WTC11 (cell line): Measurements from ENCODE around the gene ARHGAP22.

Experiments
- ATF1 ChIP-seq: sonication (generic); formaldehyde crosslinking; IDR thresholded peaks from 2 replicates; pipeline ENCODE4 v1.8.1; 2023; ENCODE audit warnings: mild to moderate bottlenecking, moderate library complexity, missing genetic modification reagents
- CREB1 ChIP-seq: sonication (generic); formaldehyde crosslinking; IDR thresholded peaks from 2 replicates; pipeline ENCODE4 v1.8.0; 2023; ENCODE audit warnings: mild to moderate bottlenecking, missing genetic modification reagents
- CTCF ChIP-seq: fragments of 200-600 bp; IDR thresholded peaks from 2 replicates; pipeline ENCODE4 v1.8.0; 2022; ENCODE audit warnings: antibody characterized with exemption
- E2F4 ChIP-seq: sonication (generic); formaldehyde crosslinking; IDR thresholded peaks from 2 replicates; pipeline ENCODE4 v1.8.1; 2022; ENCODE audit warnings: low read depth, mild to moderate bottlenecking, moderate library complexity, missing genetic modification reagents, borderline replicate concordance
- FOXK1 ChIP-seq: sonication (generic); formaldehyde crosslinking; IDR thresholded peaks from 2 replicates; pipeline ENCODE4 v1.8.0; 2022; ENCODE audit warnings: mild to moderate bottlenecking, moderate library complexity, missing genetic modification reagents
- HMGXB4 ChIP-seq: sonication (generic); formaldehyde crosslinking; IDR thresholded peaks from 2 replicates; pipeline ENCODE4 v1.8.1; 2023; ENCODE audit warnings: mild to moderate bottlenecking, moderate library complexity, missing genetic modification reagents
- IRF1 ChIP-seq: sonication (generic); formaldehyde crosslinking; IDR thresholded peaks from 2 replicates; pipeline ENCODE4 v1.8.0; 2023; ENCODE audit warnings: missing genetic modification reagents
- KAT7 ChIP-seq: sonication (generic); formaldehyde crosslinking; IDR thresholded peaks from 2 replicates; pipeline ENCODE4 v1.8.1; 2023; ENCODE audit warnings: missing genetic modification reagents, mild to moderate bottlenecking, borderline replicate concordance
- MAX ChIP-seq: sonication (generic); formaldehyde crosslinking; IDR thresholded peaks from 2 replicates; pipeline ENCODE4 v1.8.0; 2022; ENCODE audit warnings: mild to moderate bottlenecking, missing genetic modification reagents
- ZBTB43 ChIP-seq: sonication (generic); formaldehyde crosslinking; IDR thresholded peaks from 2 replicates; pipeline ENCODE4 v1.8.1; 2023; ENCODE audit warnings: mild to moderate bottlenecking, missing genetic modification reagents
- ZNF121 ChIP-seq: sonication (generic); formaldehyde crosslinking; IDR thresholded peaks from 2 replicates; pipeline ENCODE4 v1.8.0; 2023; ENCODE audit warnings: missing genetic modification reagents
- ZNF423 ChIP-seq: fragments of 250-450 bp; sonication (Bioruptor Pico); IDR thresholded peaks from 2 replicates; pipeline ENCODE4 v2.1.2; 2022; ENCODE audit warnings: mild to moderate bottlenecking, moderate library complexity

GRCh38 chr10:48555310-48556042 is 49.4 kb downstream of the ARHGAP22 start:
- TF ChIP-seq ZBTB43 (no peak), E2F4 (CRISPR knock-in tag) (no peak), CTCF (no peak), ATF1 (no peak), IRF1 (CRISPR knock-in tag) (no peak), MAX (no peak), KAT7 (CRISPR knock-in tag) (no peak), ZNF423 (CRISPR knock-in tag) (no peak), ZNF121 (CRISPR knock-in tag) (no peak), HMGXB4 (CRISPR knock-in tag) (no peak), CREB1 (CRISPR knock-in tag) (no peak), FOXK1 (no peak)
